Right renal pelvis (tissue), 4 donors: ENCODE measurements around the gene NHERF2. TPM values are rescaled to one million over a fixed set of nuclear protein-coding genes. Genes with fewer than 3 reads are reported as not detected.

Source experiments
- DNase-seq, 4 donors: peaks; one replicate each; pipeline ENCODE4 v3.0.0-alpha.2; 2013; ENCODE audit warnings: low read depth in 4 of 4, low spot score in 3 of 4, missing footprints in 1 of 4
- polyA plus RNA-seq, 4 donors: library from polyadenylated mRNA; unstranded; fragments of 120-200 nt; gene quantifications; one replicate each; pipeline ENCODE4 v1.2.1, GENCODE V29; 2013; ENCODE audit not compliant: insufficient read length in 4 of 4

NHERF2 gene
- polyA plus RNA-seq, 4 donors: 117 to 185 (median 126) TPM

DNA sequence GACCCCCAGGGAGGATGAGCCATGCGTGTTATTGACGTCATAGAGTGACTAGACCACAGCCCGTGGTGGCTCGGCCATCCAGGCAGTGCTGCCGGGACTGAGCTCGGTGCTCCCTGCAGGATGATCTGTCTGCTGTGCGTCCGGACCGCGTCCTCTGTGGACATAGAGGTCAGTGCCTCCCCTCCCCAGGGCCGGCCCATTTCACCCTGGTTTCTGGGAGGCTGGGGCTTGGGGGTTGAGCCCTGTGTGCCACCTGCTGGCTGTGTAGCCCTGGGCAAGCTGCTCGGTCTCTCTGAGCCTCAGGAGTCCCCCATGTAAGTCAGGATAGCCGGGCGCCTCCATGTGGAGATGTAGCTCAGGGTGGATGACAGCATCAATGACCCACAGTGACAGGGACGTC, 29.4 kb downstream of the NHERF2 start:
- no peak for DNase-seq

DNA sequence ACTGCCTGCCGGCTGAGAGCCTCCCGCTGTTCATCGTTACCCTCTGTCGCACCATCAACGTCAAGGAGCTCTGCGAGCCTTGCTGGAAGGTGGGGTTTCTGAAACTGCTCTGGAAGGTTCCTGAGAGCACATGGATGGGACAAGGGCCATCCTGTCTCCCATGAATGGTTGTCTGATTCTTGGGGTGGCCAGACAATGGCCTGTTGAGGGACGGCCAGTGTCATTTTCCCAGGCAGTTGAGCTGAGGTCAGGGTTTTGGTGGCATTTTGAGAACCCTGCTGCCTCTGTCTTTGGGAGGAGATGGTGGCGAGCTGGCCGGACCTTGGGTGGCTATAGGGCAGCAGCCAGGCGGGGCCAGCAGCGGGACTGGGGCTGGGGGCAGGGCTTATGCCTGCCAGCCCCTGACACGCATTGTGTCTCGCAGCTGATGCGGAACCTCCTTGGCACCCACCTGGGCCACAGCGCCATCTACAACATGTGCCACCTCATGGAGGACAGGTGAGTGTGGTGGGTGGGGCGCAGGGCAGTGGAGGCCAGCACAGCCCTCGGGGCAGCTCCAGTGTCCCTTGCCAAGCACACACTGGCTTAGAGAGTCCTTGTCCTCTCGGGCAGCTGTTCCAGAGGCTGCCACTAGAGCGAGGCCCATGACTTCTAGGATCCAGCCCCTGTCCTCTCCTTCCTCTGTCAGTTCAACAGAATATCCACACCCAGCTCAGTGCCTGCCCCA, 30.1 kb downstream of the NHERF2 start:
- no peak for DNase-seq

DNA sequence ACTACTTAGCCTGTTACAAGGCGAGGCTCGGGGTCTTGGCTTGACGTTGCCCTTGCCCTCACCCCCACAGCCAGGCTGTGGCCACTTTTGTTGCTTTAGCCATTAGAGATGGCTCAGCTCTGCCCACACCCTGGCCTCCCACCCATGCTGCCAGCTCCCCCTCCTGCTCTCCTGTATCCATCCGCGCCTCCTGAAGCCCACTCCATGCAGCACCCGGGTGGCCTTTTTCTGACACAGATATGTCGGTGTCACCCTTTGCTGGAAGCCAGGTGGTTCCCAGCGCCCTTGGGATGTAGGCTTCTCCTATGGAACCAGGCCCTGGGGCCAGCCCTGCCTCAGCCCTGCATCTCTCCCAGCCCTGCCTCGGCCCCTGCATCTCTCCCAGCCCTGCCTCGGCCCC, 30.7 kb downstream of the NHERF2 start:
- DNase-seq: no peak

DNA sequence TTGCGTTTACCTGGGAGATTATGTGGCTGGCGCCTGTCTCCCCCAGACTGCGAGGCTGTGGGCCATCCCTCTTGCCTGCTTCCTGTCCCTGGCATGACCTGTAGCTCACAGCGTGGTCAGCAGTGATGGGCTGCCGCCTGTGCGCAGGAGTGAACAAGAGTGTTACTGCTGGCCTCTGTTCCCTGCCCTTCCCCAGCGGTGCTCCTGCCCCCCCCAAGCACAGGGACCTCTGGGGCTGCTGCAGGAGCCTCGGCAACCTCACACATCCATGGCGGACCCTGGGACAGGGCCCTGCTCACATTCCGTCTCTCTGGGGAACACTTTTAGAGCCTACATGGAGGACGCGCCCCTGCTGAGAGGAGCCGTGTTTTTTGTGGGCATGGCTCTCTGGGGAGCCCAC, 31.7 kb downstream of the NHERF2 start:
- DNase-seq: no peak

DNA sequence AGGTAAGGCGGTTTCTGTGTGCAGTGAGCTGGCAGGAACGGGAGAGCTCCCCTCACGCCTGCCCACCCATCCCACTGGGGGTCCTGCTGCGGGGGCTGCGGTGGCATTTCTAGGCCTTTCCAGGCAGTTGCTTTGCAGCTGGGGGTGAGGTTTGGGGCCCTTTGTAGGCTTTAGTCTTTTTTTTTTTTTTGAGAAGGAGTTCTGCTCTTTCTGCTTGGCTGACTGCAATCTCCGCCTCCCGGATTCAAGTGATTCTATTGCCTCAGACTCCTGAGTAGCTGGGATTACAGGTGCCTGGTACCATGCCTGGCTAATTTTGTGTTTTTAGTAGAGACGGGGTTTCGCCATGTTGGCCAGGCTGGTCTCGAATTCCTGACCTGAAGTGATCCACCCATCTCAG, 32.2 kb downstream of the NHERF2 start:
- DNase-seq: no peak

DNA sequence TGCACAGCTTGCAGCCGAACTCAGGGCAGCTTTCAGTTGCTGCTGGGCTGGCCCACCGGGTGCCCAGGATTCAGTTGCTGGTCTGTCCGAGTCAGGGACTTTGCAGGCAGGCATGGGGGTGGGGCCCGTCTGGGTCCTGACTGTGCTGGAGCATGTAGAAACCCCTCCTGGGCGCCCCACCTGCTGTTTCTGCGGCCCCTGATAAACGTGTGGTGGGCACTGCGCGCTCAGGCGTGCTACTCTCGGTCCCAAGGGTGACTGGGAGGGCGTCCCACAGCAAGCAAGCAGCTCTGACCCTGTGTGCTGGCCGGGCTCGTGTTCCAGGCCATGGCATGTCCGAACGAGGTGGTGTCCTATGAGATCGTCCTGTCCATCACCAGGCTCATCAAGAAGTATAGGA, 33.6 kb downstream of the NHERF2 start:
- no peak for DNase-seq

DNA sequence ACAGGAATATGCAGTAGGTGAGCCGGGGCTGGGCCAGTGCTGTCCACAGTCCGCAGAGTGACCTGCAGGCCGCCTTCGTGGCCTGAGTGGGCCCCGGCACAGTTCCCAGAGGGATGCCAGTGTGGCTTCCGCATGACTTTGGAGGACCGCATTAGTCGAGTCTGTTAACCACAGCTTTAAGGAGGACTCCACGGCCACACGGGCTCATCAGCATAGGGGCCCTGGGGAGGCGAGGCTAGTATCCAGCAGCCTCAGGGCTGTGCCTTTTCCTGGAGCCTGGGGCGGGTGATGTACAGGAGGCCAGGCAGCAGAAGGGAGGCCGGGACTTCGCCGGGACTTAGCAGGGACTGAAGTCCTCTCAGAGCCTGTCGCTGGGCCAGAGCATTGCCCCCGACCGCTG, 34.3 kb downstream of the NHERF2 start:
- no peak for DNase-seq

DNA sequence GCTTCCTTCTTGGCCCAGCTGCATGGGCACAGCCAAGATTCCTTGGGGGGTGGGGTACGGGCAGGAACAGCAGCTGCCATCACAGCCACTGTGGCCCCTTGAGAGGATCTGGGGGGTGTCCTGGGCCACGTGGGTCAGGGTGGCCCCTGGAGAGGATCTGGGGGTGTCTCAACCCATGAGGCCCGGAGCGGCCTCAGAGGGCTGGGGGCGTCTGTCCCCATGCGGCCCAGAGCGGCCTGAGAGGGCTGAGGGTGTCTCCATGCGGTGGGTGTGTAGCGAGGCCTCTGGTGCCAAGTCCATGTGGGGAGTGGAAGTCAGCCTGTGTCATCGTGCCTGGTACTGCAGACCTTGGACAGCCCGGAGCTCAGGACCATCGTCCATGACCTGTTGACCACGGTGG, 34.8 kb downstream of the NHERF2 start:
- no peak for DNase-seq

DNA sequence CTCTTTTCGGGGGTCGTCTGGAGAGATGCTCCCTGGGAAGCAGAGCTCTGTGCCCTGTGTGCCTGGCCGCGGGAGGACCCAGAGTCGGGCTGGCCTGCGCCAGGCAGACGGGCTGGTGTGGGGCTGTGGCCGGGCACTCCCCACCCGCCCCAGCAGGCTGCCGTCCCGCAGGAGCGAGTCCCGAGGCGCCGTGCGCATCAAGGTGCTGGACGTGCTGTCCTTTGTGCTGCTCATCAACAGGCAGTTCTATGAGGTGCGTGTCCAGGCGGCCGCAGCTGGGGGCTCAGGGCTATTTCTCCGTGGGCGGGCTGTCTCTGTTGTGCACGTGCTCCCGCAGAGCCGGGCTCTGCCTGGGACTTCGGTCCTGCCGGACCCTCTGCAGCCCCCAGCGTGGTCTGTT, 36.1 kb downstream of the NHERF2 start:
- DNase-seq: no peak

DNA sequence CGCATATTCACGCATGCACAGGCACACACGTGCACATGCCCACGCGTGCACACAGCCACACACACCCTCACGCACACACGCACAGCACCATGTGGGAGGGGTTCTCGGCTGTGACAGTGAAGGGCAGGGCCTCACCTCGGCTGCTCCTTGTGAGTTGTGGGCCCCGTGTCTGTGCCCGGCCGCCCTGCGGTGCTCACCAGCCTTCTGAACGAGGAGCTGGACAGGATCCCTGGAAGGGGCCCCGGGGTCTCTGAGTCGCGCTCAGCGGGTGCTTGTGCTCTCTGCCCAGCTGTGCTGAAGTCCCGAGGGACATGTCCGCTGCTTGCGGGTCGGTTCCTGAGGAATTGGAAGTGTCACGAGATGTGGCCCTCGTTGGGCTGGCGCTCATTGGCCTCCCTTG, 37.2 kb downstream of the NHERF2 start:
- DNase-seq: no peak

DNA sequence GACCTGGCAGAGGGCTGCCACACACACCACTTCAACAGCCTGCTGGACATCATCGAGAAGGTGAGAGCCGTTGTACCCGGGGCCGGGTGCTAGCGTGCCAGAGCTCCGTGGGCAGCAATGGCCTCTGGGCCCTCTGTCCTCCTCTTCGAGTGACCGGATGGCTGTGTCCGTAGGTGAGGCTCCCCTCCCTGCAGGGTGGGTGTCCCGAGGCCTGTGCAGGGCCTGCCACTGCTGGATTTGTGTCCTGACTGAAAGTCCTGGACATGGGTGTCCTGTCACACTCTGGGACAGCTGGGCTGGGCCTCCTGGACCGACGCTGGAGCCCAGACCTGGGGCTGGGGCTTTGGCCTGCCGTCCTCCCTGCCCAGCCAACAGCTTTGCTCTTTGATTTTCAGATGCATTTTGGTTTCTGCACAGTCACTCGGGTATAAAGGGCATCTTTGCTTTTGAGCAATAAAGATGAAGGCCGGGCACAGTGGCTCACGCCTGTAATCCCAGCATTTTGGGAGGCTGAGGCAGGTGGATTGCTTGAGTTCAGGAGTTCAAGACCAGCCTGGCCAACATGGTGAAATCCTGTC, 37.8 kb downstream of the NHERF2 start:
- no peak for DNase-seq

DNA sequence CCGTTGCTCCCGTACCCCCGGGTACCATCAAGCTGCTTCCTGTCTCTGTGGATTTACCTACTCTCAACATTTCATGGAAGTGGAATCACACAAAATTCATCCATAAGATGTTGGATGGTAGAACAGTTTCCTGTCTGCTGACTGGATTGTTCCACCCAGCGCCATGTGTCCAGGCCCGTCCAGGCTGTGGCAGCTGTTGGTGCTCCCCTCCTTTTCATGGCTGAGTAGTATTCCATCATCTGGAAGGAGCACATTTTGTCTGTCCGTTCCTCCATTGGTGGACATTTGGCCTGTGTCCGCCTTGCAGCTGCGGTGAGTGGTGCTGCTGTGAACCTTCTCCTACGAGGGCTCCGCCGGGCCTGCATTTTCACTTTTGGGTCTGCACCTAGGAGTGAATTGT, 39.4 kb downstream of the NHERF2 start:
- DNase-seq: no peak

DNA sequence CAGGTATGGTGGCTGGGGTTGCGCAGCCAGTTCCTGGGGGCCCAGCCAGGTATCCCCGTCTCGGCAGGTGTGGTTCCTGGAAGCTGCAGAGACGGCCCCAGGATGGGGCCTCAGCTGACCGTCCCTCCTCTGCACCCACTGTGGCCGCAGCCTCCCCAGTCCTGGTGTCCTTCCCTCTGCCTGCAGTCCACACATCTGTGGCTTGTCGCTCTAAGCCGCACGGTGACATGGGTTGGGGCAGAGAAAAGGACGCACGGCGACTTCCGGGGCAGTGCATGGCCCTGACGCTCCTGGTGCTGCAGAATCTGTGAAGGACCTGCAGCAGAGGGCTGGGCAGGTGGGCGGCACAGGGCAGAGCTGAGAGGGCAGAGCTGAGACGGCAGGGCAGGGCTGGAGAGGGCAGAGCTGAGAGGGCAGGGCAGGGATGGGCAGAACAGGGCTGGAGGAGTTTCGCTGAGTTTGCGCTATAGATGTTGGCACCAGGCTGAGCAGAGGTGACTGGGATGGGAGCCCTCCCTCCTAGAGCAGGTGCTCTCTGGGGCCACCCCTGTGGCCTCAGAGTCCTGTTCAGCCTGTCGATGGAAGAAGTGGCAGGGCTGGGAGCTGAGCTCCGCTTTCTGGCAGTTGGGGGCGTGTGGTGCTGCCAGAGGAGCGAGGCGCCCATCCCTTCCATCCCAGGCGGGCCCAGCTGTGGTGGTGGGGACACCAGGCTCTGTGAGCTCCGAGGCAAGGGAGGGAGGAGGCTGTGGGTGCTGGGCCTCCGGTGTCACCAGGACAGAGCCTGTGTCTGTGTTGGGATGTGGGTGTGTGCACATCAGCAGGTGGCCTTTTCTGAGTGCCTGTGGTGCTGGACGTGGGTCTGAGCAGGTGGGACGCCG, 44.1 kb downstream of the NHERF2 start:
- DNase-seq: no peak

DNA sequence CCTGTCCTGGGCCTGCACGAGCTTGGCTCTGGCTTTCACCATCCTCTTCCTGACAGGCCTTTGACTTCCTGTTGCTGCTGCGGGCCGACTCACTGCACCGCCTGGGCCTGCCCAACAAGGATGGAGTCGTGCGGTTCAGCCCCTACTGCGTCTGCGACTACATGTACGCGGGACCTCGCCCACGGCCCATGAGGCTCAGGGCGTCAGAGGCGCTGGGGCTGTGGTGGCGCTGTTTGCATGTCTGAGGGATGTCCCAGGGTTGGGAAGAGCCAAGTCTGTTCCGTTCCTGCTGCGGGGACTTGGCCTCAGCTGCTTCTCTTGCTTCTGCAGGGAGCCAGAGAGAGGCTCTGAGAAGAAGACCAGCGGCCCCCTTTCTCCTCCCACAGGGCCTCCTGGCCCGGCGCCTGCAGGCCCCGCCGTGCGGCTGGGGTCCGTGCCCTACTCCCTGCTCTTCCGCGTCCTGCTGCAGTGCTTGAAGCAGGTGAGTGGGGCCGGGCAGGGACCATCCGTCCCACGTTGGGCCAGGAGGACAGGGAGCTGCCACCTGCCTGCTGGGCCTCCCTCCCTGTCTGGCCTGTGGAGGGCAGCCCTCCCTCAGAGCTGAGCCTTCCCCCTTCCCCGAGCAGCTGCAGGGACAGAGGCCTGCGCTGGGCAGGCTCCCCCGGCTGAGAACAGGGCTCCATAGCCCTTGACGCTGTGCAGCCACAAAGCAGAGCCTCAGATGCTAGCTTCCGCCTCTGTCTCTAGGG, 44.9 kb downstream of the NHERF2 start:
- DNase-seq: no peak

DNA sequence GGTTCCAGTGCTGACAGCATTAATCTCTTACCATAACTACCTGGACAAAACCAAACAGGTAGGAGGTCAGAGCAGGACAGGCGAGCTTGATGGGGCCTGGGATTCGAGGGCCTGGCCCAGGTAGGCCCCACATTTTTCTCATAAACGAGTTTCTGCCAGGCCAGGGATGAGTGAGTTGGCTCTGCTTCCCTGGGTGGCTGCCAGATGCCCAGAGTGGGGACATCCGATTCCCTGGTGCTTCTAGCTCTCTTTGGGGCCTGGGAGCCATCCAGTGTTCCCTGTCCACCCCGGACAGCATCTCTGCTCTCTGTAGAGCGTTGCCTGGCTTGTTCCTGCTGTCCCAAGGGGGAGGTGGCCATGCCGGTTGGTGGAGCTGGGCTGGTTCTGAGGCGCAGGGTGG, 46.2 kb downstream of the NHERF2 start:
- DNase-seq: no peak

DNA sequence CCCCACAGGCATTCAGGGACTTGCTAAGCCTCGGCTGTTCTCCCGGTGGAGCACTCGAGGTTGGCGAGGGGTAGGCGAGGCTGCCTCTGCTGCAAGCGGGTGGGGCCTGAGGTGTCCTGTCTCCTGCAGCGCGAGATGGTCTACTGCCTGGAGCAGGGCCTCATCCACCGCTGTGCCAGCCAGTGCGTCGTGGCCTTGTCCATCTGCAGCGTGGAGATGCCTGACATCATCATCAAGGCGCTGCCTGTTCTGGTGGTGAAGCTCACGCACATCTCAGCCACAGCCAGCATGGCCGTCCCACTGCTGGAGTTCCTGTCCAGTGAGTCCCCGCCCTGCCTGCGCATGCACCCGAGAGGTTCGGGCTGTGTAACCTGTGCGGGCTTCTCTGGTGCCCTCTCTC, 47.4 kb downstream of the NHERF2 start:
- no peak for DNase-seq

DNA sequence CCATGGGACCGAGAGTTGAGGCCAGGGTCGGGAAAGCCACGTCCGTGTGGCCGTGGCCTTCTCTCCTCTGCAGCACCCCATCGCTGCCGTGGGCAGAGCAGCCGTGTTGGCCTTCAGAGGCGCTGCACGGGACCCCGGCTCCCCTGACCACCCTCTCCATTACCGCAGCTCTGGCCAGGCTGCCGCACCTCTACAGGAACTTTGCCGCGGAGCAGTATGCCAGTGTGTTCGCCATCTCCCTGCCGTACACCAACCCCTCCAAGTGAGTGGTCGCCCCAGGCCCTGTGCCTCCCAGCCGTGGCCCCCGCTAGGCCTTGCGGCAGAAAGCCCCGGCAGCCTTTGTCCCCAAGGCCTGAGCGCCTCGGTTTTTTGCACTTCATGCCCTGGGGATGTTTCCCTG, 48.9 kb downstream of the NHERF2 start:
- DNase-seq: no peak

DNA sequence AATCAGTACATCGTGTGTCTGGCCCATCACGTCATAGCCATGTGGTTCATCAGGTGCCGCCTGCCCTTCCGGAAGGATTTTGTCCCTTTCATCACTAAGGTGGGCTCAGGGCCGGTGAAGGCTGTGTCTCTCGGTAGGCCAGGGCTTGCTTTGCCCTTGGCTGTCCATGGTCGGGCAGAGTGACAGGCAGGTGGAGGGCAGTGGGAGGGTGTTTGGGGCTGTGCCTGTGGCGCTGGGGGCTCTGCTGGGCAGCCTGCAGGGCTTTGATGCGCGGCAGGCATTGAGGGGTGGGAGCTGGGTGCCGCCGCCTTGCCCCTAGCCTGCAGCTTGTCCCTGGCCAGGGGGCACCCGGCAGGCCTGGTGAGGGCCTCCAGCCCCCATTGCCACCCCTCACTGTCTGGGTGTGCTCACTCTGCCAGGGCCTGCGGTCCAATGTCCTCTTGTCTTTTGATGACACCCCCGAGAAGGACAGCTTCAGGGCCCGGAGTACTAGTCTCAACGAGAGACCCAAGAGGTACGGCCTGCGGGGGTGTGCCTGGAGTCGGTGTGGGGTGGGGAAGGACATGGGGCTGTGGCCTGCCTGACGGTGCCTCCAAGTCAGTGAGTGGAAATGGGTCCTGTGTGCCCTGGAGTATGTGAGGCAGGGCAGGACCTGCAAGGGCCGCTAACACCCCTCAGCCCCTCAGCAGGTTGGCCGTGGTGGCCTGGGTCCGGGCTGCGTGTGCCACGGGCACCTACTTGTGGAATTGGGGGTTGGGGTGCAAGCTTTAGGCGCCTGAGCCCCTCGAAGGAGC, 49.6 kb downstream of the NHERF2 start:
- DNase-seq: no peak

DNA sequence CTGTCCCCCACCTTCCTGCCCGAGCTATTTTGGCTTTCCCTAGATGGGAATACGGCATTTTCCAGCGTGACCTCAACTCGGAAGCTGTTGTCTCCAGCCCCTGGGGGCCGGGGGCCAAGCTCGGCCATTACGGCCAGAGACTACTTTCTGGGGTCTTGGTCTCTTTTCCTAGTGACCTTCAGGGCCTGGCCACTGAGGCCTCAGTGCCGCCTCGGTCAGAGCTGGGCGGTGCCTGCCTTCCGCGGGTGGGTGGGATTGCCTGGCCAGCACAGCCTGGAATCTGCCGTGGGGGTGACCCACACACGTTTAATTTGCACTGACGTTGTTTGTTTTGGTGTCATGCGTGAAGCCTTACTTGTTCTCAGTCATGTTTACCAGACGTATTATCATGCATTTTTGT, 50.3 kb downstream of the NHERF2 start:
- DNase-seq: no peak

DNA sequence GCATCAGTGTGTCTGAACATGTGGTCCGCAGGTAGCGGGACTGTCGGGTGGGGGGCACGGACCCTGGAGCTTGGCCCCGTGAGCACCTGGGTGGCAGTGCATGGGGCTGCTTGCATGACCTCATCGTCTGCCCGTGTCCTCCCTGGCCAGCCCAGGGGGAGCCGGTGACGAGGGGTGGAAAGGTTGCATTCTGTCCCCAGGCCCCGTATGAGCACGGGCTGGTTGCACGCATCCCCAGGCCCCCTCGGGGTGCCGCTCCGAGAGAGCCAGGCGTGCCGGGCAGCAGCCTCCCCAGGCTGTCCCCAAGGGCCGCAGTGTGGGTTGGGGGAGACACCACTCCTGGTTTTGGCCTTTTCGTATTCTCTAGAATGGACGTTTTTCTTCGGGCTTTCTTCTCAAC, 51.0 kb downstream of the NHERF2 start:
- no peak for DNase-seq
